PC-9 (cell line): ENCODE measurements around the gene RGL1. TPM values are rescaled to one million over a fixed set of nuclear protein-coding genes. Genes with fewer than 3 reads are reported as not detected.
"Not testable (repeated sequence)": the region's sequence is repeated elsewhere in the genome, so short reads cannot be mapped to it uniquely, and the experiment has no call there.

Experiments used
- BruUV-seq: library from RNA; stranded (reverse); fragments of 400-500 nt; replicated peaks from 2 replicates; lab custom pipeline; 2021; lab: Mats Ljungman, UMichigan
- CTCF ChIA-PET: fragments of 300-600 bp; sonication (Branson Sonifier 250); formaldehyde crosslinking; loops from one replicate; lab custom pipeline; 2022; ENCODE audit warnings: antibody characterized with exemption; lab: Charles Lee
- POLR2A ChIA-PET: fragments of 300-600 bp; sonication (Branson Sonifier 250); formaldehyde crosslinking; loops from one replicate; lab custom pipeline; 2022; ENCODE audit warnings: antibody characterized with exemption; ENCODE audit not compliant: unreplicated experiment; lab: Charles Lee
- DNase-seq, 2 experiments: peaks; one replicate each; pipeline versions ENCODE4 v3.0.0 to v3.0.0-alpha.2; 2015 to 2022; ENCODE audit warnings: mixed read lengths in 1 of 2
- H2AFZ ChIP-seq: fragments of 200-600 bp; sonication (generic); 2 replicates; pipeline ENCODE4 v1.8.1; 2017; ENCODE audit warnings: antibody characterized with exemption
- H3F3A ChIP-seq: fragments of 200-600 bp; sonication (generic); 2 replicates; pipeline ENCODE4 v1.8.1; 2017; ENCODE audit warnings: antibody characterized with exemption, mild to moderate bottlenecking, low read depth; ENCODE audit not compliant: insufficient read depth
- H3K27ac ChIP-seq: fragments of 200-600 bp; sonication (generic); 2 replicates; pipeline ENCODE4 v1.6.1; 2016; ENCODE audit warnings: mixed run types
- H3K27me3 ChIP-seq: fragments of 200-600 bp; sonication (generic); 2 replicates; pipeline ENCODE4 v1.6.1; 2016; ENCODE audit warnings: low read depth, mixed run types; ENCODE audit not compliant: insufficient read depth
- H3K36me3 ChIP-seq: fragments of 200-600 bp; sonication (generic); 2 replicates; pipeline ENCODE4 v1.6.1; 2016; ENCODE audit warnings: low read depth, mixed run types
- H3K4me1 ChIP-seq: fragments of 200-600 bp; sonication (generic); replicated peaks from 2 replicates; pipeline ENCODE4 v1.6.1; 2016; ENCODE audit warnings: mixed run types; ENCODE audit not compliant: insufficient read depth
- H3K4me2 ChIP-seq: fragments of 200-600 bp; sonication (generic); 2 replicates; pipeline ENCODE4 v1.6.1; 2017; ENCODE audit warnings: mixed run types
- H3K4me3 ChIP-seq: fragments of 200-600 bp; sonication (generic); 2 replicates; pipeline ENCODE4 v1.6.1; 2016; ENCODE audit warnings: mixed run types
- H3K79me2 ChIP-seq: fragments of 200-600 bp; sonication (generic); 2 replicates; pipeline ENCODE4 v1.6.1; 2017; ENCODE audit warnings: low read depth, mixed run types
- H3K9me2 ChIP-seq: fragments of 200-600 bp; sonication (generic); 2 replicates; pipeline ENCODE4 v1.8.1; 2017; ENCODE audit warnings: mild to moderate bottlenecking; ENCODE audit not compliant: insufficient read depth
- H3K9me3 ChIP-seq: fragments of 200-600 bp; sonication (generic); 2 replicates; pipeline ENCODE4 v1.8.1; 2016; ENCODE audit warnings: low read depth; ENCODE audit not compliant: insufficient read depth
- H4K20me1 ChIP-seq: fragments of 200-600 bp; sonication (generic); 2 replicates; pipeline ENCODE4 v1.8.1; 2017; ENCODE audit not compliant: insufficient read depth
- EZH2 ChIP-seq: fragments of 200-600 bp; sonication (generic); IDR thresholded peaks from 2 replicates; pipeline ENCODE4 v1.8.0; 2017; ENCODE audit warnings: antibody characterized with exemption, low read depth
- intact Hi-C: fragments of 100-400 bp; cut with micrococcal nuclease; formaldehyde crosslinking; loops from one replicate; pipeline ENCODE4 v1.10.0; 2022; ENCODE audit not compliant: unreplicated experiment
- total RNA-seq: library from RNA; stranded (reverse); gene quantifications from 2 replicates; pipeline ENCODE4 v1.2.3, GENCODE V29; 2021
- TF ChIP-seq, protein P1 (sequence below): fragments of 200-600 bp; sonication (generic); conservative IDR thresholded peaks from 2 replicates; pipeline ENCODE4 v1.6.1; 2017; ENCODE audit warnings: mixed run types, antibody characterized with exemption, mild to moderate bottlenecking, moderate library complexity

RGL1 gene
- total RNA-seq, 1 experiment from 2014 or later, result 2.6 TPM

DNA sequence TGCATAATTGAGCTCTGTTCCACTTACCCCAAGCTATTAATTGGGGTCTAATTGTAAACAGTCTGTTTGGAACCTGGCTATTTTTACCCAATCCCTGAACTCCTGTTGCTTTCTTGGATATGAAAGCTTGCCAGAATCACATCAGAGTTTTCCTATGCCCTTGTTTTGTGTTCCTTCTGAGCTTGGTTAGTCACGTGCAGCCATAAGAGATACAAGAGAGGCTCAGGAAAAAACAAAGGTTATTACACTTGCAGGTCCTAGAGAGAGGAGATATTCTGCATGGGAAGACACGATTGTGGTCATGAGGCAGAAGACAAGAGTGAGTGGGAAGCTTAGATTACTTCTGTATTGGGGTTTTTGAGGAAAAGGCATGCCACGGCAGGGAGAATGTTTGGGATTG, 46.0 kb upstream of the RGL1 start:
- H3K79me2 ChIP-seq, result no peaks in the 10 kb centered on the region
- ChIA-PET CTCF (no interaction called here), POLR2A (interaction anchor here (0.7 kb wide), 1 partner anchor 104 kb away, joined by 9 read pairs; no protein-coding TSS in a partner anchor)
- peaks cover 8% of the 10 kb centered on the region; the same call in 1 of the 2 replicates for H3F3A ChIP-seq
- TF ChIP-seq EZH2, result no peak
- TF ChIP-seq, protein P1, sequence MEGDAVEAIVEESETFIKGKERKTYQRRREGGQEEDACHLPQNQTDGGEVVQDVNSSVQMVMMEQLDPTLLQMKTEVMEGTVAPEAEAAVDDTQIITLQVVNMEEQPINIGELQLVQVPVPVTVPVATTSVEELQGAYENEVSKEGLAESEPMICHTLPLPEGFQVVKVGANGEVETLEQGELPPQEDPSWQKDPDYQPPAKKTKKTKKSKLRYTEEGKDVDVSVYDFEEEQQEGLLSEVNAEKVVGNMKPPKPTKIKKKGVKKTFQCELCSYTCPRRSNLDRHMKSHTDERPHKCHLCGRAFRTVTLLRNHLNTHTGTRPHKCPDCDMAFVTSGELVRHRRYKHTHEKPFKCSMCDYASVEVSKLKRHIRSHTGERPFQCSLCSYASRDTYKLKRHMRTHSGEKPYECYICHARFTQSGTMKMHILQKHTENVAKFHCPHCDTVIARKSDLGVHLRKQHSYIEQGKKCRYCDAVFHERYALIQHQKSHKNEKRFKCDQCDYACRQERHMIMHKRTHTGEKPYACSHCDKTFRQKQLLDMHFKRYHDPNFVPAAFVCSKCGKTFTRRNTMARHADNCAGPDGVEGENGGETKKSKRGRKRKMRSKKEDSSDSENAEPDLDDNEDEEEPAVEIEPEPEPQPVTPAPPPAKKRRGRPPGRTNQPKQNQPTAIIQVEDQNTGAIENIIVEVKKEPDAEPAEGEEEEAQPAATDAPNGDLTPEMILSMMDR, result no peak
- H3K27me3 ChIP-seq, result no peaks in the 10 kb centered on the region
- no peak overlapping the region for H2AFZ ChIP-seq
- BruUV-seq, result no TSS peak
- H4K20me1 ChIP-seq, result no peaks in the 10 kb centered on the region
- H3K9me3 ChIP-seq, result no peaks in the 10 kb centered on the region
- intact Hi-C loops, result no loop called here
- peaks cover 15% of the 10 kb centered on the region for H3K4me1 ChIP-seq
- H3K27ac ChIP-seq, result no peak overlapping the region
- H3K9me2 ChIP-seq, result no peaks in the 10 kb centered on the region
- DNase-seq, result no peak
- no peak overlapping the region for H3K4me3 ChIP-seq
- no peaks in the 10 kb centered on the region for H3K36me3 ChIP-seq
- no peak overlapping the region for H3K4me2 ChIP-seq

DNA sequence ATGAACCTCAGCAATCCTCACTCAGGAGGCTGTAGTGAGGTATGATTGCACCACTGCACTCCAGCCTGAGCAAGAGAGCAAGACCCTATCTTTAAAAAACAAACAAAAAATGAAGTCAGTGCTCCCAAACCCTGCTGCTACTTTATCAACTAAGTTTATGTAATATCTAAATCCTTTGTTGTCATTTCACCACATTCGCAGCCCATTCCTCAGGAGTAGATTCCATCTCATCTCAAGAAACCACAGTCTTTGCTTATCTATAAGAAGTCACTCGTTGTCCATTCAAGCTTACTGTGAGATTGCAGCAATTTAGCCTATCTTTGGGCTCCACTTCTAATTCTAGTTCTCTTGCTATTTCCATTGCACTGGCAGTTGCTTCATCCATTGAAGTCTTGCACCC, 44.3 kb upstream of the RGL1 start:
- ChIA-PET POLR2A (no interaction called here), CTCF (no interaction called here)
- intact Hi-C loops, result no loop called here
- no peak overlapping the region for H2AFZ ChIP-seq
- H3F3A ChIP-seq, result peaks cover 8% of the 10 kb centered on the region; the same call in 1 of the 2 replicates
- H3K4me3 ChIP-seq, result no peak overlapping the region
- no peaks in the 10 kb centered on the region for H3K79me2 ChIP-seq
- no peaks in the 10 kb centered on the region for H3K27me3 ChIP-seq
- no peaks in the 10 kb centered on the region for H3K36me3 ChIP-seq
- TF ChIP-seq, protein P1, result no peak
- TF ChIP-seq EZH2, result no peak
- peaks cover 15% of the 10 kb centered on the region for H3K4me1 ChIP-seq
- no peaks in the 10 kb centered on the region for H4K20me1 ChIP-seq
- no peak overlapping the region for H3K4me2 ChIP-seq
- no peaks in the 10 kb centered on the region for H3K9me2 ChIP-seq
- no peak overlapping the region for H3K27ac ChIP-seq
- no peaks in the 10 kb centered on the region for H3K9me3 ChIP-seq
- DNase-seq, result no peak
- BruUV-seq, result no TSS peak

DNA sequence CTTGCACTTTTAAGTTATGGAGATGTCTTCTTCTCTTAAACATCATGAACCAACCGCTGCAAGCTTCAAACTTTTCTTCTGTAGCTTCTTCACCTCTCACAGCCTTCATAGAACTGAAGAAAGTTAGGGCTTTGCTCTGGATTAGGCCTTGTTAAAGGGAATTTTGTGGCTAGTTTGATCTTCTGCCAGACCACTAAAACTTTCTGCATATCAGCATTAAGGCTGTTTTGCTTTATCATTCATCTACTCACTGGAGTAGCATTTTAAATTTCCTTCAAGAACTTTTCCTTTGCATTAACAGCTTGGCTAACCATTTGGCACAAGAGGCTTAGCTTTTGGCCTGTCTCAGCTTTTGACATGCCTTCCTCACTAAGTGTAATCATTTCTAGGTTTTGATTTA, 43.0 kb upstream of the RGL1 start:
- no TSS peak for BruUV-seq

DNA sequence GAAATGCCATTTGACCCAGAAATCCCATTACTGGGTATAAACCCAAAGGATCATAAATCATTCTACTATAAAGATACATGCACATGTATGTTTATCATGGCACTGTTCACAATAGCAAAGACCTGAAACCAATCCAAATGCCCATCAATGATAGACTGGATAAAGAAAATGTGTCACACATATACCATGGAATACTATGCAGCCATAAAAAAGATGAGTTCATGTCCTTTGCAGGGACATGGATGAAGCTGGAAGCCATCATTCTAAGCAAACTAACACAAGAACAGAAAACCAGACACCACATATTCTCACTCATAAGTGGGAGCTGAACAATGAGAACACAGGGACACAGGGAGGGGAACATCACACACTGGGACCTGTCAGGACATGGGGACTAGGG, 42.1 kb upstream of the RGL1 start:
- H3K4me1 ChIP-seq, H2AFZ ChIP-seq, H4K20me1 ChIP-seq, CTCF ChIA-PET, H3K36me3 ChIP-seq, intact Hi-C loops, H3K9me3 ChIP-seq, H3K27ac ChIP-seq, BruUV-seq, H3K4me3 ChIP-seq, H3K9me2 ChIP-seq, H3K4me2 ChIP-seq, H3F3A ChIP-seq, H3K79me2 ChIP-seq, POLR2A ChIA-PET, DNase-seq, H3K27me3 ChIP-seq: not testable (repeated sequence)

More for the DNA sequence above, 43.0 kb upstream of the RGL1 start:
- Histone ChIP-seq H3K36me3 (no peaks in the 10 kb centered on the region), H3K27me3 (no peaks in the 10 kb centered on the region), H3F3A (peaks cover 3% of the 10 kb centered on the region), H3K4me1 (peaks cover 9% of the 10 kb centered on the region), H3K9me3 (no peaks in the 10 kb centered on the region), H2AFZ (no peak overlapping the region), H3K79me2 (no peaks in the 10 kb centered on the region), H3K9me2 (no peaks in the 10 kb centered on the region), H3K4me3 (no peak overlapping the region), H3K4me2 (no peak overlapping the region), H3K27ac (no peak overlapping the region), H4K20me1 (no peaks in the 10 kb centered on the region)
- POLR2A ChIA-PET, result no interaction called here
- no peak for TF ChIP-seq EZH2
- TF ChIP-seq, protein P1, result no peak
- CTCF ChIA-PET, result no interaction called here
- intact Hi-C loops, result no loop called here
- DNase-seq, result no peak
